Caco-2 (cell line): Measurements from ENCODE around the gene LIG3. TPM values are rescaled to one million over a fixed set of nuclear protein-coding genes. Genes with fewer than 3 reads are reported as not detected.

ENCODE experiments used
- BruUV-seq: library from RNA; stranded (reverse); fragments of 400-500 nt; replicated peaks from 2 replicates; lab custom pipeline; 2021; lab: Mats Ljungman, UMichigan
- CTCF ChIA-PET: fragments of 300-600 bp; sonication (Branson Sonifier 250); formaldehyde crosslinking; loops from one replicate; lab custom pipeline; 2022; ENCODE audit warnings: antibody characterized with exemption; lab: Charles Lee
- POLR2A ChIA-PET: fragments of 300-600 bp; sonication (Branson Sonifier 250); formaldehyde crosslinking; loops from one replicate; lab custom pipeline; 2022; ENCODE audit warnings: antibody characterized with exemption; lab: Charles Lee
- DNase-seq, 2 experiments: peaks; one replicate each; pipeline versions ENCODE4 v3.0.0 to v3.0.0-alpha.2; 2020 to 2022
- H3K27me3 ChIP-seq: replicated peaks from 2 replicates; pipeline ENCODE4 v1.6.0; 2011; ENCODE audit warnings: low read length; ENCODE audit not compliant: control insufficient read depth, insufficient read depth
- H3K36me3 ChIP-seq: 2 replicates; pipeline ENCODE4 v1.5.1; 2011; ENCODE audit warnings: low read length; ENCODE audit not compliant: control insufficient read depth, insufficient read depth
- H3K4me1 ChIP-seq: fragments of 250-450 bp; sonication (Bioruptor Pico); 2 replicates; pipeline ENCODE4 v1.5.1; 2020; ENCODE audit warnings: mild to moderate bottlenecking
- H3K4me3 ChIP-seq: 2 replicates; pipeline ENCODE4 v1.5.1; 2011; ENCODE audit warnings: low read depth, mild to moderate bottlenecking, control low read depth, low read length
- H3K9me3 ChIP-seq: fragments of 250-450 bp; sonication (Bioruptor Pico); 2 replicates; pipeline ENCODE4 v1.5.1; 2020; ENCODE audit warnings: mild to moderate bottlenecking, moderate library complexity
- H3K27ac Mint-ChIP-seq: one replicate; pipeline ENCODE4 v1.8.0; 2022; ENCODE audit warnings: mixed read lengths; ENCODE audit not compliant: unreplicated experiment
- H3K27me3 Mint-ChIP-seq: one replicate; pipeline ENCODE4 v1.8.0; 2022; ENCODE audit warnings: mixed read lengths; ENCODE audit not compliant: insufficient read depth, unreplicated experiment
- H3K36me3 Mint-ChIP-seq: one replicate; pipeline ENCODE4 v1.8.0; 2022; ENCODE audit warnings: mild to moderate bottlenecking, mixed read lengths; ENCODE audit not compliant: insufficient read depth, unreplicated experiment
- H3K4me1 Mint-ChIP-seq: one replicate; pipeline ENCODE4 v1.8.0; 2022; ENCODE audit warnings: low read depth, mixed read lengths; ENCODE audit not compliant: unreplicated experiment
- H3K4me3 Mint-ChIP-seq: one replicate; pipeline ENCODE4 v1.8.0; 2022; ENCODE audit warnings: mild to moderate bottlenecking, moderate library complexity, mixed read lengths; ENCODE audit not compliant: unreplicated experiment
- H3K9me3 Mint-ChIP-seq: one replicate; pipeline ENCODE4 v1.8.0; 2022; ENCODE audit warnings: mixed read lengths; ENCODE audit not compliant: unreplicated experiment
- CTCF ChIP-seq, 2 experiments: fragments of 200-600 bp in 1 of 2; IDR thresholded peaks; 1 replicate in 1 of 2; 2 replicates in 1 of 2; pipeline versions ENCODE4 v1.5.1 to v1.8.0; 2011 to 2022; ENCODE audit warnings: antibody characterized with exemption in 1 of 2, control low read depth in 1 of 2, inconsistent platforms in 1 of 2, low read depth in 1 of 2, low read length in 1 of 2, mild to moderate bottlenecking in 1 of 2, moderate library complexity in 1 of 2; ENCODE audit not compliant: insufficient read depth in 1 of 2, severe bottlenecking in 1 of 2, unreplicated experiment in 1 of 2
- intact Hi-C: fragments of 100-400 bp; cut with micrococcal nuclease; formaldehyde crosslinking; loops from one replicate; pipeline ENCODE4 v1.10.0; 2022; ENCODE audit not compliant: unreplicated experiment
- total RNA-seq: library from RNA; stranded (reverse); gene quantifications from 2 replicates; pipeline ENCODE4 v1.2.3, GENCODE V29; 2022

The LIG3 gene
- total RNA-seq, 1 experiment from 2014 or later, result 49.9 TPM

GRCh38 chr17:34961093-34961911 lies 19.0 kb upstream of the LIG3 start, which contains the start of the genes CCT6B and ZNF830:
CCT6B (minus strand) TSS chr17:34961460; CDS start chr17:34961393, 67 bp downstream.
ZNF830 (plus strand) TSS chr17:34961540; CDS start chr17:34961567, 27 bp downstream.
- intact Hi-C loops, result no loop called here
- H3K9me3 ChIP-seq, result no peaks in the 10 kb centered on the region
- Mint-ChIP-seq H3K9me3 (peaks cover 12% of the 10 kb centered on the region), H3K27ac (peak within 1 kb of the TSS; percentile 99), H3K4me3 (peak within 1 kb of the TSS; percentile 94), H3K4me1 (peaks cover 14% of the 10 kb centered on the region), H3K27me3 (peaks cover 11% of the 10 kb centered on the region), H3K36me3 (peaks cover 22% of the 10 kb centered on the region)
- peak within 1 kb of the TSS; percentile 74 for H3K4me3 ChIP-seq
- no peak for TF ChIP-seq CTCF (IDR thresholded peaks at IDR 0.05; ENCODE audit: insufficient read depth in 1 of 2, low read depth in 1 of 2, low read length in 1 of 2, severe bottlenecking in 1 of 2, unreplicated experiment in 1 of 2)
- peak; percentile 90 to 93 for DNase-seq
- ChIA-PET CTCF (no interaction called here), POLR2A (interaction anchor here (0.6 to 1.2 kb wide), 2 partner anchors 19 to 1565 kb away, joined by 4 to 11 read pairs; partner anchors contain the start of gene LIG3)
- H3K27me3 ChIP-seq, result no peaks in the 10 kb centered on the region
- BruUV-seq, result no TSS peak
- H3K4me1 ChIP-seq, result peaks cover 12% of the 10 kb centered on the region
- H3K36me3 ChIP-seq, result peaks cover 2% of the 10 kb centered on the region

GRCh38 chr17:34974179-34974578 lies 6.1 kb upstream of the LIG3 start:
- no peak for TF ChIP-seq CTCF (IDR thresholded peaks at IDR 0.05; ENCODE audit: insufficient read depth in 1 of 2, low read depth in 1 of 2, low read length in 1 of 2, severe bottlenecking in 1 of 2, unreplicated experiment in 1 of 2)
- Histone ChIP-seq H3K4me3 (no peak overlapping the region), H3K36me3 (no peaks in the 10 kb centered on the region), H3K9me3 (no peaks in the 10 kb centered on the region), H3K4me1 (0 out of 2 replicates have a peak, but pooled peaks cover 2% of the 10 kb centered on the region), H3K27me3 (no peaks in the 10 kb centered on the region; the same call in 1 of the 2 replicates)
- Mint-ChIP-seq H3K27ac (no peak overlapping the region), H3K4me1 (no peaks in the 10 kb centered on the region), H3K4me3 (no peak overlapping the region), H3K9me3 (no peaks in the 10 kb centered on the region), H3K27me3 (no peaks in the 10 kb centered on the region), H3K36me3 (no peaks in the 10 kb centered on the region)
- POLR2A ChIA-PET, result no interaction called here
- no TSS peak for BruUV-seq
- intact Hi-C loops, result no loop called here
- CTCF ChIA-PET, result no interaction called here
- DNase-seq, result no peak

- Histone ChIP-seq H3K36me3 (no peaks in the 10 kb centered on the region), H3K9me3 (no peaks in the 10 kb centered on the region), H3K4me3 (no peak overlapping the region), H3K4me1 (0 out of 2 replicates have a peak, but pooled peaks cover 7% of the 10 kb centered on the region), H3K27me3 (no peaks in the 10 kb centered on the region; the same call in 1 of the 2 replicates)
- ChIA-PET POLR2A (no interaction called here), CTCF (no interaction called here)
- Mint-ChIP-seq H3K36me3 (peaks cover 1% of the 10 kb centered on the region), H3K27ac (no peak overlapping the region), H3K4me3 (no peak overlapping the region), H3K4me1 (peaks cover 8% of the 10 kb centered on the region), H3K9me3 (no peaks in the 10 kb centered on the region), H3K27me3 (no peaks in the 10 kb centered on the region)
- no peak for TF ChIP-seq CTCF (IDR thresholded peaks at IDR 0.05; ENCODE audit: insufficient read depth in 1 of 2, low read depth in 1 of 2, low read length in 1 of 2, severe bottlenecking in 1 of 2, unreplicated experiment in 1 of 2)
- no peak for DNase-seq
- intact Hi-C loops, result no loop called here
- no TSS peak for BruUV-seq
These were observed 5.2 kb upstream of the LIG3 start for GRCh38 chr17:34974794-34975785.
